Thyroid gland (tissue), 4 donors: Measurements from ENCODE around the gene CACNA1B.

ENCODE experiments used
- POLR2A ChIP-seq, 2 donors: fragments of 450-650 bp; IDR thresholded peaks; one replicate each; pipeline ENCODE4 v1.6.1; 2017; ENCODE audit warnings: antibody characterized with exemption in 2 of 2, mild to moderate bottlenecking in 2 of 2, moderate library complexity in 1 of 2
- TF ChIP-seq, protein P1 (sequence below), 6 experiments: fragments of 200-600 bp in 3 of 6; fragments of 450-650 bp in 3 of 6; sonication (generic) in 3 of 6; IDR thresholded peaks; one replicate each; pipeline ENCODE4 v1.5.1; 2016 to 2019; ENCODE audit warnings: antibody characterized with exemption in 6 of 6, mild to moderate bottlenecking in 2 of 6, inconsistent platforms in 1 of 6, moderate library complexity in 1 of 6

DNA sequence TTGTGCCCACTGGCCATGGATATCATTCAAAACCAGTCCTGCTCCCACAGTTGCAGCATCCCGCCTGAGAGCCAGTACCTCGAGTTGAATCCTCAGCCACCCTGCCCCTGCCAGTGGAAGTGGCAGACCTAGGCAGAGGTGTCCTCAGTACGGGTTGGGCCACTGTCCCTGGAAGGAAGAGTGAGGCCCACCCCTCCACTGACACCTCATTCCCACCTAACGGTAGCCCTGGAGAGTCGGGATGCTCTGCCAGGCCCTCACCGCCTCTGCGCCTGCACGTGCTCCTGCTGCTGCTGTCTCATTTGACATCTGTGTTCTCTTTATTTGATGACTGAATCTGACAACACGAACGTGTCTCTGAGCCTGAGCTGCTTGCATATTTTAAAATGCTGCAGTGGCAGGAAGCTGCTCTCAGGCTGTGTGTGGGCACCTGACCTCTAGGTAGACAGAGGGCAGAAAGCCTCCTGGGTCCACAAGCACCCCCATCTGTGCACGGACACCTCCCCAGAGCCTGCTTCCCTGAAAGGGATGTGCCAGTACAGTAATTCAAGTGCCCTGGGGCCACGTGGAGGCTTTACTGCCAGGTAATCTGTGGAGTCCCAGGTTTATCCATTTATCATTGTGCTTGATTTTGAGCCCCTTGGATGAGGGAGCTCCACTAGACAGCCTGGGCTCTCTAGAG lies 194.7 kb downstream of the CACNA1B start:
- TF ChIP-seq, protein P1, sequence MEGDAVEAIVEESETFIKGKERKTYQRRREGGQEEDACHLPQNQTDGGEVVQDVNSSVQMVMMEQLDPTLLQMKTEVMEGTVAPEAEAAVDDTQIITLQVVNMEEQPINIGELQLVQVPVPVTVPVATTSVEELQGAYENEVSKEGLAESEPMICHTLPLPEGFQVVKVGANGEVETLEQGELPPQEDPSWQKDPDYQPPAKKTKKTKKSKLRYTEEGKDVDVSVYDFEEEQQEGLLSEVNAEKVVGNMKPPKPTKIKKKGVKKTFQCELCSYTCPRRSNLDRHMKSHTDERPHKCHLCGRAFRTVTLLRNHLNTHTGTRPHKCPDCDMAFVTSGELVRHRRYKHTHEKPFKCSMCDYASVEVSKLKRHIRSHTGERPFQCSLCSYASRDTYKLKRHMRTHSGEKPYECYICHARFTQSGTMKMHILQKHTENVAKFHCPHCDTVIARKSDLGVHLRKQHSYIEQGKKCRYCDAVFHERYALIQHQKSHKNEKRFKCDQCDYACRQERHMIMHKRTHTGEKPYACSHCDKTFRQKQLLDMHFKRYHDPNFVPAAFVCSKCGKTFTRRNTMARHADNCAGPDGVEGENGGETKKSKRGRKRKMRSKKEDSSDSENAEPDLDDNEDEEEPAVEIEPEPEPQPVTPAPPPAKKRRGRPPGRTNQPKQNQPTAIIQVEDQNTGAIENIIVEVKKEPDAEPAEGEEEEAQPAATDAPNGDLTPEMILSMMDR (IDR thresholded peaks at IDR 0.05) = no peak
- TF ChIP-seq POLR2A (IDR thresholded peaks at IDR 0.05) = no peak
